HCT116 (cell line): Measurements from ENCODE around the gene LHPP. TPM values are rescaled to one million over a fixed set of nuclear protein-coding genes. Genes with fewer than 3 reads are reported as not detected.

ENCODE experiments used
- ATAC-seq: fragments of 200-7000 bp; cut with Tn5 transposase; 2 replicates; pipeline ENCODE4 v1.9.1; 2020; ENCODE audit warnings: mild to moderate bottlenecking, moderate library complexity
- BruUV-seq: library from RNA; stranded (reverse); fragments of 400-500 nt; replicated peaks from 2 replicates; lab custom pipeline; 2021; lab: Mats Ljungman, UMichigan
- CTCF ChIA-PET: fragments of 300-600 bp; sonication (Branson Sonifier 250); formaldehyde crosslinking; loops from one replicate; lab custom pipeline; 2021; ENCODE audit warnings: antibody characterized with exemption; lab: Charles Lee
- POLR2A ChIA-PET: fragments of 300-600, 350-600 bp; sonication (Branson Sonifier 250); formaldehyde crosslinking; loops from one replicate; lab custom pipeline; 2021; ENCODE audit warnings: antibody characterized with exemption; lab: Charles Lee
- RAD21 ChIA-PET, 2 experiments: fragments of 300-600 bp; sonication (Branson Sonifier 250); formaldehyde crosslinking; loops; one replicate each; lab custom pipeline; 2023; ENCODE audit warnings: low total read pairs in 2 of 2; ENCODE audit not compliant: uncharacterized antibody in 2 of 2, unreplicated experiment in 2 of 2, low non-redundant PET in 1 of 2; lab: Charles Lee
- DNase-seq: peaks from one replicate; pipeline ENCODE4 v3.0.0-alpha.2; 2010; ENCODE audit warnings: low read depth, low spot score
- H2AFZ ChIP-seq: fragments of 200-600 bp; shearing (Covaris generic), sonication (generic); 2 replicates; pipeline ENCODE4 v1.6.1; 2017; ENCODE audit warnings: low read depth, mixed run types, mixed read lengths, antibody characterized with exemption, low read length; ENCODE audit not compliant: poor library complexity, severe bottlenecking
- H3K27ac ChIP-seq: 2 replicates; pipeline ENCODE4 v1.5.1; 2012; ENCODE audit warnings: low read depth, low read length
- H3K27me3 ChIP-seq: fragments of 200-600 bp; sonication (generic); 2 replicates; pipeline ENCODE4 v1.6.1; 2016; ENCODE audit warnings: mixed run types, low read length, mixed read lengths; ENCODE audit not compliant: insufficient read depth
- H3K36me3 ChIP-seq, 2 experiments: fragments of 200-500 bp in 1 of 2; fragments of 200-600 bp in 1 of 2; sonication (Bioruptor generic) in 1 of 2; sonication (generic) in 1 of 2; 2 replicates each; pipeline versions ENCODE4 v1.5.1 to v1.6.1; 2014 to 2016; ENCODE audit warnings: low read length in 2 of 2, inconsistent platforms in 1 of 2, mixed read lengths in 1 of 2, mixed run types in 1 of 2; ENCODE audit not compliant: insufficient read depth in 2 of 2, control insufficient read depth in 1 of 2
- H3K4me1 ChIP-seq, 2 experiments: fragments of 200-600 bp in 1 of 2; sonication (generic) in 1 of 2; 2 replicates each; pipeline versions ENCODE4 v1.5.1 to v1.6.1; 2012 to 2017; ENCODE audit warnings: low read length in 2 of 2, inconsistent platforms in 1 of 2, mild to moderate bottlenecking in 1 of 2, mixed read lengths in 1 of 2, mixed run types in 1 of 2, moderate library complexity in 1 of 2; ENCODE audit not compliant: insufficient read depth in 2 of 2, control insufficient read depth in 1 of 2
- H3K4me2 ChIP-seq: fragments of 200-600 bp; sonication (generic); 2 replicates; pipeline ENCODE4 v1.6.1; 2017; ENCODE audit warnings: mixed run types, low read length, mixed read lengths
- H3K4me3 ChIP-seq, 2 experiments: fragments of 200-600 bp in 1 of 2; sonication (generic) in 1 of 2; replicated peaks in 1 of 2; 2 replicates each; pipeline ENCODE4 v1.5.1; 2011 to 2016; ENCODE audit warnings: low read length in 2 of 2, control low read depth in 1 of 2, low read depth in 1 of 2, mild to moderate bottlenecking in 1 of 2, mixed read lengths in 1 of 2, mixed run types in 1 of 2
- H3K79me2 ChIP-seq: fragments of 200-600 bp; sonication (generic); 2 replicates; pipeline ENCODE4 v1.6.1; 2017; ENCODE audit warnings: mild to moderate bottlenecking, mixed run types, low read length, moderate library complexity, mixed read lengths; ENCODE audit not compliant: insufficient read depth
- H3K9ac ChIP-seq: fragments of 200-600 bp; sonication (generic); 2 replicates; pipeline ENCODE4 v1.6.1; 2016; ENCODE audit warnings: low read length, mixed read lengths
- H3K9me2 ChIP-seq: fragments of 200-600 bp; sonication (generic), shearing (Covaris generic); 2 replicates; pipeline ENCODE4 v1.6.1; 2017; ENCODE audit warnings: mixed run types, mild to moderate bottlenecking, moderate library complexity; ENCODE audit not compliant: insufficient read depth
- H3K9me3 ChIP-seq, 2 experiments: fragments of 200-500 bp in 1 of 2; fragments of 200-600 bp in 1 of 2; sonication (Bioruptor generic) in 1 of 2; sonication (generic) in 1 of 2; 2 replicates each; pipeline ENCODE4 v1.6.1; 2014 to 2017; ENCODE audit warnings: low read length in 2 of 2, mixed read lengths in 2 of 2, inconsistent platforms in 1 of 2, low read depth in 1 of 2, mild to moderate bottlenecking in 1 of 2, mixed run types in 1 of 2, moderate library complexity in 1 of 2; ENCODE audit not compliant: control insufficient read depth in 1 of 2, insufficient read depth in 1 of 2
- H4K20me1 ChIP-seq: fragments of 200-600 bp; sonication (generic), shearing (Covaris generic); 2 replicates; pipeline ENCODE4 v1.6.1; 2017; ENCODE audit warnings: mixed run types, mild to moderate bottlenecking, moderate library complexity; ENCODE audit not compliant: insufficient read depth
- EGR1 ChIP-seq: IDR thresholded peaks from 2 replicates; pipeline ENCODE4 v1.6.1; 2012; ENCODE audit warnings: low read depth
- EZH2 ChIP-seq: fragments of 200-600 bp; sonication (generic); IDR thresholded peaks from 2 replicates; pipeline ENCODE4 v1.6.1; 2017; ENCODE audit warnings: antibody characterized with exemption, mixed run types
- EZH2phosphoT487 ChIP-seq: fragments of 200-600 bp; IDR thresholded peaks from 2 replicates; pipeline ENCODE4 v1.6.1; 2018; ENCODE audit warnings: antibody characterized with exemption, borderline replicate concordance
- JUND ChIP-seq: IDR thresholded peaks from 2 replicates; pipeline ENCODE4 v1.6.1; 2012
- MAX ChIP-seq: IDR thresholded peaks from 2 replicates; pipeline ENCODE4 v1.6.1; 2012
- POLR2A ChIP-seq: IDR thresholded peaks from 2 replicates; pipeline ENCODE4 v1.7.0; 2011; ENCODE audit warnings: borderline replicate concordance; ENCODE audit not compliant: insufficient read depth, insufficient read length; ENCODE audit errors: extremely low read depth
- SP1 ChIP-seq: IDR thresholded peaks from 2 replicates; pipeline ENCODE4 v1.6.1; 2012; ENCODE audit warnings: low read depth
- intact Hi-C: fragments of 100-400 bp; cut with micrococcal nuclease; formaldehyde crosslinking; loops from 2 replicates; pipeline ENCODE4 v1.10.0; 2022
- total RNA-seq: library from RNA; stranded (reverse); gene quantifications from one replicate; pipeline ENCODE4 v1.2.1, GENCODE V29; 2021; ENCODE audit not compliant: unreplicated experiment
- TF ChIP-seq, protein P1 (sequence below): IDR thresholded peaks from 2 replicates; pipeline ENCODE4 v1.6.1; 2012; ENCODE audit warnings: low read depth
- TF ChIP-seq, protein P2 (sequence below): IDR thresholded peaks from 2 replicates; pipeline ENCODE4 v1.6.1; 2012

LHPP gene
- total RNA-seq, 1 experiment from 2014 or later, result 45.8 TPM

DNA sequence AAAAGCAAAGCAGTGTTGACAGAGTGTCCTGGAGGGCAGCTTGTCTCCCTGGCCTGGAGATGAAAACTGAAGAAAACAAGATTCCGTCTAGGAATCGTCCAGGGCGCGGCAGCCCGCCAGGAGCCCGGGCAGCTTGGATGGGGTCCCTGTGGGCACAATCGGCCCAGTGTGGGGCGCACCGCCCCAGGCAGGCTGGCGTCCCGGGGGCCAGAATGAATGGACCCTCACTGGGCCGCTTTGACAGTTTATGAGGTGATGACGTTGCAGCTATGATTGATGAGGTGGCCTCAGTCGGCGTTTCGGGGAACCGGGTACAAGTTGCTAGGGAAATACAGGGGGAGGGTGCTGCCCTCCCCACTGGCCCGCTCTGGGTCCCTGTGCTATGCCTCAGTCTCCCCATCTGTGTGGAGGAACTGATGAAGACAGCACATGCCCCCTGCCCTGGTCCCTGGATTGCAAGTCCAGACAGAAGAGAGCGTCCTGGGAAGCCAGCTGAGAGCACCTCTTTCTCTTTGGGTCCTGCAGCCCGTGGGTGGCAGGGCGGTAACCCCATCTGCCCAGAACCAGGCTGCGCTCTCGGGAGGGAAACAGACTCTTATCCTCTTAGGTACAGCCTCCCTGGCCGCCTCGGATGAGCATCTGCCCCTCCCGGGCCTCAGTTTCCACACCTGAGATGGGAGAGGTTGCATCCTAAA, 131.3 kb downstream of the LHPP start (continued):
- TF ChIP-seq, protein P1, sequence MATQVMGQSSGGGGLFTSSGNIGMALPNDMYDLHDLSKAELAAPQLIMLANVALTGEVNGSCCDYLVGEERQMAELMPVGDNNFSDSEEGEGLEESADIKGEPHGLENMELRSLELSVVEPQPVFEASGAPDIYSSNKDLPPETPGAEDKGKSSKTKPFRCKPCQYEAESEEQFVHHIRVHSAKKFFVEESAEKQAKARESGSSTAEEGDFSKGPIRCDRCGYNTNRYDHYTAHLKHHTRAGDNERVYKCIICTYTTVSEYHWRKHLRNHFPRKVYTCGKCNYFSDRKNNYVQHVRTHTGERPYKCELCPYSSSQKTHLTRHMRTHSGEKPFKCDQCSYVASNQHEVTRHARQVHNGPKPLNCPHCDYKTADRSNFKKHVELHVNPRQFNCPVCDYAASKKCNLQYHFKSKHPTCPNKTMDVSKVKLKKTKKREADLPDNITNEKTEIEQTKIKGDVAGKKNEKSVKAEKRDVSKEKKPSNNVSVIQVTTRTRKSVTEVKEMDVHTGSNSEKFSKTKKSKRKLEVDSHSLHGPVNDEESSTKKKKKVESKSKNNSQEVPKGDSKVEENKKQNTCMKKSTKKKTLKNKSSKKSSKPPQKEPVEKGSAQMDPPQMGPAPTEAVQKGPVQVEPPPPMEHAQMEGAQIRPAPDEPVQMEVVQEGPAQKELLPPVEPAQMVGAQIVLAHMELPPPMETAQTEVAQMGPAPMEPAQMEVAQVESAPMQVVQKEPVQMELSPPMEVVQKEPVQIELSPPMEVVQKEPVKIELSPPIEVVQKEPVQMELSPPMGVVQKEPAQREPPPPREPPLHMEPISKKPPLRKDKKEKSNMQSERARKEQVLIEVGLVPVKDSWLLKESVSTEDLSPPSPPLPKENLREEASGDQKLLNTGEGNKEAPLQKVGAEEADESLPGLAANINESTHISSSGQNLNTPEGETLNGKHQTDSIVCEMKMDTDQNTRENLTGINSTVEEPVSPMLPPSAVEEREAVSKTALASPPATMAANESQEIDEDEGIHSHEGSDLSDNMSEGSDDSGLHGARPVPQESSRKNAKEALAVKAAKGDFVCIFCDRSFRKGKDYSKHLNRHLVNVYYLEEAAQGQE, result no peak
- TF ChIP-seq JUND (no peak), POLR2A (no peak), EZH2 (no peak)

DNA sequence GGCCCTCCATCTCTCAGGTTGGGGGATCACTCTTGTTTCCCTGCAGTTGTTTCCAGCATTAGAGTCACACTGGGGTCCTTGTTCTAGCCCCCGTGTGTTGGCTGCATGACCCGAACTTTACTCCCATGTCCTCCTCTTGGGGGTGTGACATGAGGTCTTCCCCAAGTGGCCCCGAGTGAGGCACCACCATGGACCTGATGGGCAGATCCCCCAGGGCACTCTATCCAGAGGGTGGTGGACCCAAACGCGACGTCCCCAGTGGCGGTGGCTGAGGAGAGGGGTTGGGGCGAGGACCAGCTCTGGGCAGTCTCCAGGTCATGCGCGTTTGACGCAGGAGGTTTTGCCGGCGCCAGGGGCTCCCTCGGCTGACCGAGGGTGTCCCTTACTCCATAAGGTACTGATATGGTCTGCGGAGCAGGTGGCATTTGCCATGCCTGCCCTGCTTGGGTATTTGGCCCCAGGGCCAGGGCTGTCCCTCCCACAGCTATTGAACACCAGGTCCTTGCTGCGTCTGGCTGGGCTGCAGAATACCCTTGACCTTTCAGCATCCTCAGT, 131.9 kb downstream of the LHPP start:
- intact Hi-C loops, result no loop called here
- H3K9ac ChIP-seq, result no peak overlapping the region
- no peak for TF ChIP-seq SP1
- no peak for TF ChIP-seq MAX
- TF ChIP-seq, protein P1, result no peak
- TF ChIP-seq POLR2A, result no peak
- TF ChIP-seq EGR1, result no peak
- TF ChIP-seq EZH2phosphoT487, result no peak
- TF ChIP-seq, protein P2, sequence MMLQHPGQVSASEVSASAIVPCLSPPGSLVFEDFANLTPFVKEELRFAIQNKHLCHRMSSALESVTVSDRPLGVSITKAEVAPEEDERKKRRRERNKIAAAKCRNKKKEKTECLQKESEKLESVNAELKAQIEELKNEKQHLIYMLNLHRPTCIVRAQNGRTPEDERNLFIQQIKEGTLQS, result no peak
- TF ChIP-seq, all 23 proteins: peak for 0
- Histone ChIP-seq H3K79me2 (no peaks in the 10 kb centered on the region), H3K36me3 (no peaks in the 10 kb centered on the region), H3K4me1 (peaks cover 14 to 18% of the 10 kb centered on the region in 2 experiments; a peak in 3 of 4 replicates), H3K9me2 (no peaks in the 10 kb centered on the region), H2AFZ (no peak overlapping the region), H3K4me3 (no peak overlapping the region), H3K4me2 (no peak overlapping the region), H3K9me3 (no peaks in the 10 kb centered on the region), H3K27ac (no peak overlapping the region), H3K27me3 (no peaks in the 10 kb centered on the region), H4K20me1 (no peaks in the 10 kb centered on the region)
- no TSS peak for BruUV-seq
- ChIA-PET RAD21 (no interaction called here), CTCF (interaction anchor here (0.6 kb wide), 1 partner anchor 1043 kb away, joined by 3 read pairs; no protein-coding TSS in a partner anchor), POLR2A (no interaction called here)
- ATAC-seq, result no peak
- no peak for DNase-seq
